HepG2 (cell line): Measurements from ENCODE around the gene NRL. TPM values are rescaled to one million over a fixed set of nuclear protein-coding genes. Genes with fewer than 3 reads are reported as not detected.

Experiments used
- AKAP8 ChIP-seq: sonication (generic); formaldehyde crosslinking; IDR thresholded peaks from 2 replicates; pipeline ENCODE4 v1.5.1; 2020; ENCODE audit warnings: mild to moderate bottlenecking, missing genetic modification reagents
- KLF13 ChIP-seq: sonication (generic); formaldehyde crosslinking; IDR thresholded peaks from 2 replicates; pipeline ENCODE4 v1.4.0; 2020; ENCODE audit warnings: mild to moderate bottlenecking, missing genetic modification reagents
- MBNL3 ChIP-seq: fragments of 250-450 bp; sonication (Bioruptor Pico); conservative IDR thresholded peaks from 2 replicates; pipeline ENCODE4 v1.8.0; 2022; ENCODE audit warnings: mild to moderate bottlenecking, inconsistent platforms
- RBFOX2 ChIP-seq: fragments of 200-400 bp; formaldehyde crosslinking; IDR thresholded peaks from 2 replicates; pipeline ENCODE4 v1.6.1; 2017; ENCODE audit warnings: low read depth, mild to moderate bottlenecking, low read length
- SCMH1 ChIP-seq: sonication (generic); formaldehyde crosslinking; IDR thresholded peaks from 2 replicates; pipeline ENCODE4 v1.9.0; 2021; ENCODE audit warnings: missing genetic modification reagents, mild to moderate bottlenecking, borderline replicate concordance
- TRAFD1 ChIP-seq: sonication (generic); formaldehyde crosslinking; IDR thresholded peaks from 2 replicates; pipeline ENCODE4 v1.5.1; 2020; ENCODE audit warnings: missing genetic modification reagents, mild to moderate bottlenecking, borderline replicate concordance
- YEATS2 ChIP-seq: sonication (generic); formaldehyde crosslinking; IDR thresholded peaks from 2 replicates; pipeline ENCODE4 v1.4.0; 2020; ENCODE audit warnings: missing genetic modification reagents, borderline replicate concordance
- ZNF205 ChIP-seq: IDR thresholded peaks from 2 replicates; pipeline ENCODE4 v1.6.1; 2018; ENCODE audit warnings: missing biosample characterization, missing genetic modification reagents
- ZNF263 ChIP-seq: sonication (generic); formaldehyde crosslinking; IDR thresholded peaks from 2 replicates; pipeline ENCODE4 v1.4.0; 2020; ENCODE audit warnings: missing genetic modification reagents
- ZNF446 ChIP-seq: sonication (generic); formaldehyde crosslinking; IDR thresholded peaks from 2 replicates; pipeline ENCODE4 v1.5.0; 2020; ENCODE audit warnings: mild to moderate bottlenecking, missing genetic modification reagents
- ZNF468 ChIP-seq: sonication (generic); formaldehyde crosslinking; IDR thresholded peaks from 2 replicates; pipeline ENCODE4 v1.8.0; 2022; ENCODE audit warnings: mild to moderate bottlenecking, moderate library complexity, missing genetic modification reagents
- ZNF563 ChIP-seq: sonication (generic); formaldehyde crosslinking; IDR thresholded peaks from 2 replicates; pipeline ENCODE4 v1.8.0; 2022; ENCODE audit warnings: mild to moderate bottlenecking, moderate library complexity, missing genetic modification reagents
- polyA plus RNA-seq, 8 experiments: library from polyadenylated mRNA; depleted of rRNA in 3 of 8; stranded (reverse) in 7 of 8; unstranded in 1 of 8; fragments of >200 nt; fragmentation: Illumina TruSeq in 4 of 8; extraction: Trizol in 4 of 8; gene quantifications; 2 replicates each; pipeline versions ENCODE4 v1.2.1 to v1.2.3, GENCODE V29; 2011 to 2016; ENCODE audit warnings: low read depth in 4 of 8, missing spikeins in 1 of 8, mixed read lengths in 1 of 8; ENCODE audit not compliant: insufficient read depth in 1 of 8
- total RNA-seq, 5 experiments: library from RNA; depleted of rRNA; stranded (reverse); fragments of >200 nt; fragmentation: Illumina TruSeq; extraction: Trizol; gene quantifications; 2 replicates each; pipeline ENCODE4 v1.2.3, GENCODE V29; 2016; ENCODE audit warnings: low read depth in 1 of 5
- TF ChIP-seq, protein P1 (sequence below): sonication (generic); formaldehyde crosslinking; conservative IDR thresholded peaks from 2 replicates; pipeline ENCODE4 v1.8.1; 2023; ENCODE audit warnings: missing genetic modification reagents
- TF ChIP-seq, protein P2 (sequence below): IDR thresholded peaks from 2 replicates; pipeline ENCODE4 v1.4.0; 2020; ENCODE audit warnings: mild to moderate bottlenecking, missing genetic modification reagents
- TF ChIP-seq, protein P3 (sequence below): sonication (generic); formaldehyde crosslinking; IDR thresholded peaks from 2 replicates; pipeline ENCODE4 v1.4.0; 2020; ENCODE audit warnings: low read depth, mild to moderate bottlenecking, missing genetic modification reagents
- TF ChIP-seq, protein P4 (sequence below): sonication (generic); formaldehyde crosslinking; IDR thresholded peaks from 2 replicates; pipeline ENCODE4 v1.4.0; 2020; ENCODE audit warnings: missing genetic modification reagents, low read depth, mild to moderate bottlenecking, borderline replicate concordance
- TF ChIP-seq, protein P5 (sequence below): IDR thresholded peaks from 2 replicates; pipeline ENCODE4 v1.6.1; 2016; ENCODE audit warnings: low read depth

The NRL gene
- total and polyA plus RNA-seq, 2 of the 13 experiments (the other 11 are each of a cell fraction or from before 2014, with no cell fraction given) = 2.5 to 4.7 TPM

DNA sequence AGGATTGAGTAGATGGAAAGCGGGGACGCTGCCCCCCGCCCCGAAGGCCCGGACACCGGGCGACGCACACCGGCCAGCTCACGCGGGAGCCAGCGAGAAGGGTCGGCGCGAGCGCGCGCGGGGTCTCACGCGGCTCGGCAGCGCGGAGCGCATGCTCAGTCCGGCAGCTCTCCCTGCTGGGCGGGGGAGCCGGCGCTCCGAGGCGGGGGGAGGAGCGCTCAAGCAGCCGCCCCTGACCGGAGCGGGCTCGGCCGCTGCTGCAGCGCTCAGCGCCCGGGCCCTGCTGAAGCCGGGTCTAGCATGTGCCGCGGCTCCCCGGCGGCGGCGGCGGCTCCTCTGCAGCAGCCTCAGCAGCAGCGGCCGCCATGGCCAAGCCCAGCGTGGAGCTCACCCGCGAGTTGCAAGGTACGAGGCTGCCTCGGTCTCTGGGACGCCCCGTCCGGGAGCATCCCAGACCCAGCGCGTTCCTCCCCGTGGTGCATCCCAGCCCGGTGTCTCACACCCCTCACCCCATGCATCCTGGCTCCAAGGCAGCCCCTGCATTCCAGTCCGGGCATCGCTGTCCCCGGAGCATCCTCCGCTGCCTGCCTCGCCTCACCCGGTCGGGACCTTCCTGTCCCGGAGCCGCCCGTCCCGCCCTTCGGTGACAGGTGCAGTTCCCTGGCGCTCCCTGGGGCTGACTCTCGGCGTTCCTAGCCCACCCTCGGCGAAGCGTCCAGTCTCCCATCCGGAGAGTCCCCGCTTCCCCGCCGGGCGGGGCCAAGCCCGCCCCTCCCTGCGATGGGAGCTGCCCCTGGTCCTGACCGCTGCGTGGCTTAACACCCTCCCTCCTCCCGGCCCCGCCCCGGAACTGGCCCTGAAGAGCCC lies 62.7 kb downstream of the NRL start, which contains the start of gene CARMIL3 (continued):
- TF ChIP-seq, protein P1, sequence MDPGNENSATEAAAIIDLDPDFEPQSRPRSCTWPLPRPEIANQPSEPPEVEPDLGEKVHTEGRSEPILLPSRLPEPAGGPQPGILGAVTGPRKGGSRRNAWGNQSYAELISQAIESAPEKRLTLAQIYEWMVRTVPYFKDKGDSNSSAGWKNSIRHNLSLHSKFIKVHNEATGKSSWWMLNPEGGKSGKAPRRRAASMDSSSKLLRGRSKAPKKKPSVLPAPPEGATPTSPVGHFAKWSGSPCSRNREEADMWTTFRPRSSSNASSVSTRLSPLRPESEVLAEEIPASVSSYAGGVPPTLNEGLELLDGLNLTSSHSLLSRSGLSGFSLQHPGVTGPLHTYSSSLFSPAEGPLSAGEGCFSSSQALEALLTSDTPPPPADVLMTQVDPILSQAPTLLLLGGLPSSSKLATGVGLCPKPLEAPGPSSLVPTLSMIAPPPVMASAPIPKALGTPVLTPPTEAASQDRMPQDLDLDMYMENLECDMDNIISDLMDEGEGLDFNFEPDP (CRISPR knock-in tag) = no peak
- TF ChIP-seq, protein P2, sequence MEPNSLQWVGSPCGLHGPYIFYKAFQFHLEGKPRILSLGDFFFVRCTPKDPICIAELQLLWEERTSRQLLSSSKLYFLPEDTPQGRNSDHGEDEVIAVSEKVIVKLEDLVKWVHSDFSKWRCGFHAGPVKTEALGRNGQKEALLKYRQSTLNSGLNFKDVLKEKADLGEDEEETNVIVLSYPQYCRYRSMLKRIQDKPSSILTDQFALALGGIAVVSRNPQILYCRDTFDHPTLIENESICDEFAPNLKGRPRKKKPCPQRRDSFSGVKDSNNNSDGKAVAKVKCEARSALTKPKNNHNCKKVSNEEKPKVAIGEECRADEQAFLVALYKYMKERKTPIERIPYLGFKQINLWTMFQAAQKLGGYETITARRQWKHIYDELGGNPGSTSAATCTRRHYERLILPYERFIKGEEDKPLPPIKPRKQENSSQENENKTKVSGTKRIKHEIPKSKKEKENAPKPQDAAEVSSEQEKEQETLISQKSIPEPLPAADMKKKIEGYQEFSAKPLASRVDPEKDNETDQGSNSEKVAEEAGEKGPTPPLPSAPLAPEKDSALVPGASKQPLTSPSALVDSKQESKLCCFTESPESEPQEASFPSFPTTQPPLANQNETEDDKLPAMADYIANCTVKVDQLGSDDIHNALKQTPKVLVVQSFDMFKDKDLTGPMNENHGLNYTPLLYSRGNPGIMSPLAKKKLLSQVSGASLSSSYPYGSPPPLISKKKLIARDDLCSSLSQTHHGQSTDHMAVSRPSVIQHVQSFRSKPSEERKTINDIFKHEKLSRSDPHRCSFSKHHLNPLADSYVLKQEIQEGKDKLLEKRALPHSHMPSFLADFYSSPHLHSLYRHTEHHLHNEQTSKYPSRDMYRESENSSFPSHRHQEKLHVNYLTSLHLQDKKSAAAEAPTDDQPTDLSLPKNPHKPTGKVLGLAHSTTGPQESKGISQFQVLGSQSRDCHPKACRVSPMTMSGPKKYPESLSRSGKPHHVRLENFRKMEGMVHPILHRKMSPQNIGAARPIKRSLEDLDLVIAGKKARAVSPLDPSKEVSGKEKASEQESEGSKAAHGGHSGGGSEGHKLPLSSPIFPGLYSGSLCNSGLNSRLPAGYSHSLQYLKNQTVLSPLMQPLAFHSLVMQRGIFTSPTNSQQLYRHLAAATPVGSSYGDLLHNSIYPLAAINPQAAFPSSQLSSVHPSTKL = peak; percentile 78
- peak; percentile 66 for TF ChIP-seq ZNF563 (CRISPR knock-in tag)
- peak; percentile 61 for TF ChIP-seq YEATS2 (CRISPR knock-in tag)
- TF ChIP-seq, protein P3, sequence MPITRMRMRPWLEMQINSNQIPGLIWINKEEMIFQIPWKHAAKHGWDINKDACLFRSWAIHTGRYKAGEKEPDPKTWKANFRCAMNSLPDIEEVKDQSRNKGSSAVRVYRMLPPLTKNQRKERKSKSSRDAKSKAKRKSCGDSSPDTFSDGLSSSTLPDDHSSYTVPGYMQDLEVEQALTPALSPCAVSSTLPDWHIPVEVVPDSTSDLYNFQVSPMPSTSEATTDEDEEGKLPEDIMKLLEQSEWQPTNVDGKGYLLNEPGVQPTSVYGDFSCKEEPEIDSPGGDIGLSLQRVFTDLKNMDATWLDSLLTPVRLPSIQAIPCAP (CRISPR knock-in tag) = peak; percentile 60; the same call in 1 of the 2 replicates
- peak; percentile 80; the same call in 1 of the 2 replicates for TF ChIP-seq ZNF468
- TF ChIP-seq ZNF263 (CRISPR knock-in tag) = peak; percentile 39; the same call in 1 of the 2 replicates
- peak; percentile 81 for TF ChIP-seq ZNF205 (CRISPR knock-in tag)
- TF ChIP-seq, protein P4, sequence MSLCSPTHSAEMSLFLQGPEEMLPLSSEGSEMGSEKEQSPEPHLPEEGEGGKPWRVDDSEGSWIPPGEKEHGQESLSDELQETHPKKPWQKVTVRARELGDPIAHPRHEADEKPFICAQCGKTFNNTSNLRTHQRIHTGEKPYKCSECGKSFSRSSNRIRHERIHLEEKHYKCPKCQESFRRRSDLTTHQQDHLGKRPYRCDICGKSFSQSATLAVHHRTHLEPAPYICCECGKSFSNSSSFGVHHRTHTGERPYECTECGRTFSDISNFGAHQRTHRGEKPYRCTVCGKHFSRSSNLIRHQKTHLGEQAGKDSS (CRISPR knock-in tag) = peak; percentile 74
- peak; percentile 87; the same call in 1 of the 2 replicates for TF ChIP-seq TRAFD1 (CRISPR knock-in tag)
- peak; percentile 51 for TF ChIP-seq AKAP8 (CRISPR knock-in tag)
- TF ChIP-seq SCMH1 (CRISPR knock-in tag) = no peak
- TF ChIP-seq KLF13 (CRISPR knock-in tag) = peak; percentile 13
- TF ChIP-seq RBFOX2 = peak; percentile 86
- TF ChIP-seq ZNF446 (CRISPR knock-in tag) = peak; percentile 93
- TF ChIP-seq MBNL3 (CRISPR knock-in tag) = 0 out of 2 replicates have a peak, but pooled peaks have one; percentile 11
- TF ChIP-seq, protein P5, sequence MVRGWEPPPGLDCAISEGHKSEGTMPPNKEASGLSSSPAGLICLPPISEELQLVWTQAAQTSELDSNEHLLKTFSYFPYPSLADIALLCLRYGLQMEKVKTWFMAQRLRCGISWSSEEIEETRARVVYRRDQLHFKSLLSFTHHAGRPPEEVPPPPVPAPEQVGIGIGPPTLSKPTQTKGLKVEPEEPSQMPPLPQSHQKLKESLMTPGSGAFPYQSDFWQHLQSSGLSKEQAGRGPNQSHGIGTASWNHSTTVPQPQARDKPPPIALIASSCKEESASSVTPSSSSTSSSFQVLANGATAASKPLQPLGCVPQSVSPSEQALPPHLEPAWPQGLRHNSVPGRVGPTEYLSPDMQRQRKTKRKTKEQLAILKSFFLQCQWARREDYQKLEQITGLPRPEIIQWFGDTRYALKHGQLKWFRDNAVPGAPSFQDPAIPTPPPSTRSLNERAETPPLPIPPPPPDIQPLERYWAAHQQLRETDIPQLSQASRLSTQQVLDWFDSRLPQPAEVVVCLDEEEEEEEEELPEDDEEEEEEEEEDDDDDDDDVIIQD (CRISPR knock-in tag) = peak; percentile 59; the same call in 1 of the 2 replicates
